Measurements from ENCODE around the gene S100A5.
A peak's percentile ranks its signal among the peaks of the same experiment; 100 is the strongest.

S100A5 gene

DNA sequence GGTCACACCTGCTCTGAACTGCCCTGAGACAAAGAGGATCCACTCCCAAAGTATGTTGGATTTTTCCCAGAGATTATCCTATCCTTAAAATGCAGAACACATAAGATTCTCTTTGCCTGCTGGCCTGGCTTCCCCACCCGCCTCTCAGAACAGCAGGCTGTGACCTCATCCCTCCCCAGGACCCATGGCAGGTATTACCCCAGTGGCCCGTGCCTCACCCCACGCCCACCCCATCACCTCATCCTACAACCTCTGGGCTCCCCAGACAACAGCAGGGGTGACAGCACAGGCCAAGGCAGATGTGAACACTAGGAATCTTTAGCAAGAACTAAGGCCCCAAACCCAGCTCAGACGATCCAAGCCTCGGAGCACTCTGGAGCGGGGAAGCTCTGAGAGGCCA is 45.2 kb downstream of the S100A5 start:
- DNase-seq (ENCODE audit: low spot score), result no peak
- in situ Hi-C loops (cut with MboI; ENCODE audit: low pct_unique_long_range_greater_than_20kb, low sequenced_read_pairs, unreplicated experiment), result no loop called here

DNA sequence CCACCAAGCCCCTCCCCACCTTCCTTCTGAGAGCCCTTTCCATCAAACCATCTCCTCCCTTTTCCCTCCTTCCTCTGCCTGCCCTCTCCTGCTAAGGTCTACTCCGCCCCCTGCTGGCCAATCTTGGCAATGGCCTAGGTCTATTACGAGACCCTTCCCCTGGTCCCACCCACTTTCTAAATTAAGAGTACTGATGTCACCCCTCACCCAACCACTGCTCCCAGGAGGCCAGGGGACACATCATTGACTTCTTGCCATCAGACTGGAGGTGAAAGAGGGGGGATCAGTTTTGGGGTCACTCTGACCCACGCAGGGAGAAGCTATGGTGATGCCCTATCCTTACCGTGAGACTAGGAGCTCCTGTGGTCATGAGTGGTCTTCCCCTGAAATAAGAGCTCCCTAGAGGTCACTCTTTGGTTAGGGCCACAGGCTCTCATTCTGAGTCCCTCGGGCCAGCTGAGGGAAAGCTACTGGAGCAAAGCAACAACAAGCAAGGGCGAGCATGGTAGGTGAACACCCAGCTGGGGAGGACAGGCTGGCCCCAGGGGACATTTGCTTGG is 45.7 kb downstream of the S100A5 start:
- in situ Hi-C loops (cut with MboI; ENCODE audit: low pct_unique_long_range_greater_than_20kb, low sequenced_read_pairs, unreplicated experiment), result no loop called here

More for the DNA sequence above, 45.2 kb downstream of the S100A5 start:
- TF ChIP-seq, protein P1, sequence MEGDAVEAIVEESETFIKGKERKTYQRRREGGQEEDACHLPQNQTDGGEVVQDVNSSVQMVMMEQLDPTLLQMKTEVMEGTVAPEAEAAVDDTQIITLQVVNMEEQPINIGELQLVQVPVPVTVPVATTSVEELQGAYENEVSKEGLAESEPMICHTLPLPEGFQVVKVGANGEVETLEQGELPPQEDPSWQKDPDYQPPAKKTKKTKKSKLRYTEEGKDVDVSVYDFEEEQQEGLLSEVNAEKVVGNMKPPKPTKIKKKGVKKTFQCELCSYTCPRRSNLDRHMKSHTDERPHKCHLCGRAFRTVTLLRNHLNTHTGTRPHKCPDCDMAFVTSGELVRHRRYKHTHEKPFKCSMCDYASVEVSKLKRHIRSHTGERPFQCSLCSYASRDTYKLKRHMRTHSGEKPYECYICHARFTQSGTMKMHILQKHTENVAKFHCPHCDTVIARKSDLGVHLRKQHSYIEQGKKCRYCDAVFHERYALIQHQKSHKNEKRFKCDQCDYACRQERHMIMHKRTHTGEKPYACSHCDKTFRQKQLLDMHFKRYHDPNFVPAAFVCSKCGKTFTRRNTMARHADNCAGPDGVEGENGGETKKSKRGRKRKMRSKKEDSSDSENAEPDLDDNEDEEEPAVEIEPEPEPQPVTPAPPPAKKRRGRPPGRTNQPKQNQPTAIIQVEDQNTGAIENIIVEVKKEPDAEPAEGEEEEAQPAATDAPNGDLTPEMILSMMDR (IDR thresholded peaks at IDR 0.05; ENCODE audit: extremely low read depth, insufficient read depth, missing control alignments), result no peak

DNA sequence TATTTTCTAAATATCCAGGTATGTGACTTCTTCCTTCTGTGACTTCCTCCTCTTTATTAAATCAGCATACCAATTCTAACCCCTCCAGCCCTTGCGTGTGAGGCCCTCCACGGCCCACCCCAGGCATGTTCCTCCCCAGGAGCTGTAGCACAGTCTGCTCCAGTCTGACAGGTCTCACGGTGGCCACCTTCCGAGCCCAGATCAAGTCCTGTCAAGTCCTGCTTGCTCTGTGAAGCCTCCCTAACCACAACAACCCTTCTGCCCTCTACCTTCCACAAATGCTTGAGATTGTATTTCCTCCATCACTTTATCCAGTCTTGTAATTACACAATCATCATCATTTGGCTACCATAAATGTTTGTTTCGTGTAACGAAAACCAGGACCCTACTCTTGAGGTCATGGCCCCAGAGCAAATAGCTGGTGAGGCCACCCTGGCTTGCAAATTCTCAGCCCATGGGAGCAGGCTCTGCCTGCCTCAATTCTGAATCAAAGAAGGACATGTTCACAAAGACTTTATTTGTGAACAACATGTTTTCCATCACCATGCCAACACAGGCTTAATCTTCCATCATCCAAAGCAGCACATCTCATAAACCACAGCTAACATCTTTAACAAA is 47.3 kb downstream of the S100A5 start:
- DNase-seq (ENCODE audit: low spot score), result no peak
- TF ChIP-seq, protein P1 (IDR thresholded peaks at IDR 0.05; ENCODE audit: extremely low read depth, insufficient read depth, missing control alignments), result no peak
- in situ Hi-C loops (cut with MboI; ENCODE audit: low pct_unique_long_range_greater_than_20kb, low sequenced_read_pairs, unreplicated experiment), result no loop called here

More for the DNA sequence above, 45.7 kb downstream of the S100A5 start:
- TF ChIP-seq, protein P1 (IDR thresholded peaks at IDR 0.05; ENCODE audit: extremely low read depth, insufficient read depth, missing control alignments), result peak; percentile 87
- peak; percentile 68 for DNase-seq (ENCODE audit: low spot score)

DNA sequence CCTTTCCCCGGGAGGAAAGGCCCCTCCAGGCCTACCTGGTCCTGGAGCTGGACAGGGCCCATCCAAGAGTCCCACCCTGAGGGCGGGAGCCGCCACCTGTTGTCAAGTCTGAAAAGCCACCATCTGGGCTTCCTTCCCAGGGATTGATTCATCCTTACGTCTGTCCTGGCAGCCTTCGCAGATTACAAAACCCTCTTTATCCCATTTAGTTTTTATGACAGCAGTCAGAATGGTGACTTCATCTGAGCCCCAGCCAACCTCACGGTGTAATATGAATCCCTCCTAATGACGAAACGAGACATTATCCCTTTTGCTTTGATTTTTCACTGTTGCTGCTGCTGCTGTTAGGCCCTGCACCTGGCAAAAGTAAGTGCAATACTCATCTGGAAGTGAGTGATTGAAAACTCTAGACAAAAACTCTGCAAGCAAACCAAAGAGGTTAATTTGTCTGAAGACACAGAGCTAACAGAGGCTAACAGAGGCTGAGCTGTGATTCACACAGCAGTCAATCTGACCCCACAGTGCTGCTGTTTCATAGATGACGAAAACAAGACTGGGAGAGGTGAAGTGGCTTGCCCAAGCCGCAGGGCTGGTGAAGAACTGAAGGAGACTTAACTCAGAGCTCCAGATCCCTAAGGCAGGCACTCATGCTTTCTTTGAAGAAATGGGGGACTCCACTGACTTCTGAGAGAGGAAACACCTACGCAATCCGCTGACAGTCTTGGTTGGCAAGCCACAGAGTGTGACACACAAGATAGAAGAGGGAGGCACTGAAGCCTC is 50.3 kb downstream of the S100A5 start:
- DNase-seq (ENCODE audit: low spot score), result peak; percentile 38
- TF ChIP-seq, protein P1 (IDR thresholded peaks at IDR 0.05; ENCODE audit: extremely low read depth, insufficient read depth, missing control alignments), result no peak
- in situ Hi-C loops (cut with MboI; ENCODE audit: low pct_unique_long_range_greater_than_20kb, low sequenced_read_pairs, unreplicated experiment), result no loop called here

DNA sequence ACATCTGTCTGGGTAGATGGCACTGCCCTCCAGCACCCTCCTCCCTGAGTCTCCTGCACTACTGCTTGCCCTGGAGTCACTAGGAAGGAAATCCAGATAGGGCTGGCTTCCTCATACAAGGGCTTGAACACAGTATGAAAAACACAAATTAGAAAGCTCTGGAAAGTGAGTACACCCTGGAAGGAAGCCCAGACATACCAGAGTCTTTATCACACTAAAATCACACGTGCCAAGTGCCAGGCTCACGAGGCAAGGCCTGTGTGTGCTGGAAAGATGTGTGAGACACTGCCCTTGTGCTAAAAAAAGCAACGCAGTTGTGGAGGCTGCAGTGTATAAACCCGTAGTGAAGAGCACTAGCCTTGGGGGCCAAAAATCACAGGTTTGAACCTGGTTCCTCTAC is 52.0 kb downstream of the S100A5 start:
- TF ChIP-seq, protein P1 (IDR thresholded peaks at IDR 0.05; ENCODE audit: extremely low read depth, insufficient read depth, missing control alignments), result no peak
- no peak for DNase-seq (ENCODE audit: low spot score)
- in situ Hi-C loops (cut with MboI; ENCODE audit: low pct_unique_long_range_greater_than_20kb, low sequenced_read_pairs, unreplicated experiment), result loop anchor here (10.0 kb wide), 1 partner anchor 124 kb away; no protein-coding TSS in a partner anchor

DNA sequence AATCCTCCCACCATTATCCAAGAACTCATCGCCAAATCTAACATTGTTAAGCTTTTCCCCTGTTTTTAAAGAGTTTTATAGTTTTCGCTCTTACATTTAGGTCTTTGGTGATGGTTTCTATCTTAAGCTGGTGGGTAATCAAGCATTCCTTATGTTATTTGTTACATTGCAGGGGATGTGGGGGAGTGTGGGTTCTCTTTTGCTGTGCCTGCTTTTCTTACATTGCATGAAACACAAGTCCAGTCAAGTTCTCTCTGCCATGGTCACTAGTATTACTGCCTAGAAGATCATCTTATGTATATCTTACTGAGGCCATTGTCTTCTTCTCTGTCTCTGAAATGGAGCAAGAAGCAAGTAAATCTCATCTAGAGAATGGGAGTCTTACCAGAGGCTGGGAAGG is 53.0 kb downstream of the S100A5 start:
- in situ Hi-C loops (cut with MboI; ENCODE audit: low pct_unique_long_range_greater_than_20kb, low sequenced_read_pairs, unreplicated experiment), result loop anchor here (10.0 kb wide), 1 partner anchor 123 kb away; no protein-coding TSS in a partner anchor
- TF ChIP-seq, protein P1 (IDR thresholded peaks at IDR 0.05; ENCODE audit: extremely low read depth, insufficient read depth, missing control alignments), result no peak
- no peak for DNase-seq (ENCODE audit: low spot score)
